ENCODE results near the gene KLHL2.

KLHL2 gene

GRCh38 chr4:165368567-165368966, 161.2 kb downstream of the KLHL2 start:
- DNase-seq (ENCODE audit: low read depth in 2 of 2): no peak

GRCh38 chr4:165369522-165369921, 162.2 kb downstream of the KLHL2 start:
- no peak for DNase-seq (ENCODE audit: low read depth in 2 of 2)

GRCh38 chr4:165370530-165370929, 163.2 kb downstream of the KLHL2 start:
- no peak for DNase-seq (ENCODE audit: low read depth in 2 of 2)
